ENCODE measurements around the gene MATCAP1.

GRCh38 chr16:67183627-67184452 is at the start of gene MATCAP1:
- TF ChIP-seq POLR2AphosphoS5 (IDR thresholded peaks at IDR 0.05; ENCODE audit: low read depth, low read length) (no peak), POLR2A (IDR thresholded peaks at IDR 0.05; ENCODE audit: low read depth, low read length) (no peak), TAF1 (IDR thresholded peaks at IDR 0.05; ENCODE audit: low read depth, low read length) (no peak)
